Spinal cord (tissue), 10 donors: ENCODE data around the gene RAD51B. TPM values are rescaled to one million over a fixed set of nuclear protein-coding genes. Genes with fewer than 3 reads are reported as not detected.

ENCODE experiments used
- DNase-seq, 6 donors: peaks; one replicate each; pipeline versions ENCODE4 v3.0.0 to v3.0.0-alpha.2; 2013 to 2015; ENCODE audit warnings: low spot score in 6 of 6, low read depth in 4 of 6
- H3K27ac ChIP-seq: one replicate; pipeline ENCODE4 v1.5.1; 2013; ENCODE audit warnings: low read depth, low read length, control low read depth
- H3K27me3 ChIP-seq: one replicate; pipeline ENCODE4 v1.6.1; 2013; ENCODE audit warnings: low read length; ENCODE audit not compliant: control insufficient read depth, insufficient read depth
- H3K36me3 ChIP-seq: one replicate; pipeline ENCODE4 v1.6.1; 2013; ENCODE audit warnings: low read length; ENCODE audit not compliant: control insufficient read depth, insufficient read depth
- H3K4me1 ChIP-seq: one replicate; pipeline ENCODE4 v1.6.1; 2013; ENCODE audit warnings: low read length; ENCODE audit not compliant: control insufficient read depth, insufficient read depth
- H3K4me3 ChIP-seq: one replicate; pipeline ENCODE4 v1.5.1; 2013; ENCODE audit warnings: low read depth, low read length, control low read depth
- H3K9me3 ChIP-seq: one replicate; pipeline ENCODE4 v1.6.1; 2013; ENCODE audit warnings: low read length; ENCODE audit not compliant: control insufficient read depth, insufficient read depth
- WGBS: methylation state at CpG from one replicate; pipeline ENCODE4 v1.1.5; 2013; ENCODE audit warnings: missing lambda C conversion rate; ENCODE audit not compliant: insufficient coverage; 5-methylcytosine and 5-hydroxymethylcytosine counted together
- polyA plus RNA-seq, 2 donors: library from polyadenylated mRNA; unstranded; fragments of 120-200 nt; gene quantifications; one replicate each; pipeline ENCODE4 v1.2.1, GENCODE V29; 2013; ENCODE audit not compliant: insufficient read length in 2 of 2
- total RNA-seq, 2 donors: library from RNA; depleted of rRNA in 1 of 2; stranded (reverse); fragments of 120-200 nt in 1 of 2; fragments of >200 nt in 1 of 2; gene quantifications; one replicate each; pipeline versions ENCODE4 v1.2.3 to v1.2.4, GENCODE V29; 2013 to 2014
- donor health status: healthy.

The RAD51B gene
- total and polyA plus RNA-seq, 4 donors = 5.7 to 28.9 (median 14.4) TPM

DNA sequence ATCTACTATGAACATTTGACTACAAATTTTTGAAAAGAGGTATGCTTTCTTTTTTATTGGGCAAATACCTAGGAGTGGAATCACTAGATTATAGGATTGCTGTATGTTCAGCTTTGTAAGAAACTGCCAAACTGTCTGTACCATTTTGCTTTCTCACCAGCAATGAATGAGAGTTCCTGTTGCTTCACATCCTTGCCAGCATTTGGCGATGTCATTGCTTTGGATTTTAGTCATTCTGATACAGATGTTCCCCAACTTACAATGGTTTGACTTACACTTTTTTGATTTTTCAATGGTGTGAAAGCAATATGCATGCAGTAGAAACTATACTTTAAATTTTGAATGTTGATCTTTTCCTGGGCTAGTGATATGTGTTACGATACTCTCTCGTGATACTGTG, 328.7 kb downstream of the RAD51B start:
- DNase-seq = no peak
- Histone ChIP-seq H3K4me3 (no peak overlapping the region), H3K9me3 (peaks cover 8% of the 10 kb centered on the region), H3K27me3 (no peaks in the 10 kb centered on the region), H3K27ac (no peak overlapping the region), H3K36me3 (no peaks in the 10 kb centered on the region), H3K4me1 (no peaks in the 10 kb centered on the region)
- WGBS = 100% methylated on average over 2 of the region's 3 CpGs

- H3K27ac ChIP-seq = no peak overlapping the region
- H3K27me3 ChIP-seq = no peaks in the 10 kb centered on the region
- peaks cover 8% of the 10 kb centered on the region for H3K9me3 ChIP-seq
- no peaks in the 10 kb centered on the region for H3K36me3 ChIP-seq
- no peak for DNase-seq
- no peaks in the 10 kb centered on the region for H3K4me1 ChIP-seq
- no peak overlapping the region for H3K4me3 ChIP-seq
Measured at GRCh38 chr14:68148763-68149162, 329.2 kb downstream of the RAD51B start.

DNA sequence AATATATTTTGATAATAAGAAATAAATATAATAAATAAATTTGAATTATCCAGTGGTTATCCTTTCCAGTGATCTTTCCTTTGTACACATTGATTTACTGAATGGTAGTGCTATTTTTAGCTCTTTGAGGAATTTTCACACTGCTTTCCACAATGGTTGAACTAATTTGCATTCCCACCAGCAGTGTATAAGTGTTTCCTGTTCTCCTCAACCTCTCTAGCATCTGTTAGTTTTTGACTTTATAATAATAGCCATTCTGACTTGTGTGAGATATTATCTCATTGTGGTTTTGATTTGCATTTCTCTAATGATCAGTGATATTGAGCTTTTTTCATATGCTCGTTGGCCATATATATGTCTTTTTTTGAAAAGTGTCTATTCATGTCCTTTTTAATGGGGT, 333.7 kb downstream of the RAD51B start:
- H3K36me3 ChIP-seq = no peaks in the 10 kb centered on the region
- H3K27me3 ChIP-seq = no peaks in the 10 kb centered on the region
- WGBS = no CpG with 5 or more reads among the region's 1 CpG
- H3K9me3 ChIP-seq = peaks cover 5% of the 10 kb centered on the region
- no peaks in the 10 kb centered on the region for H3K4me1 ChIP-seq
- no peak overlapping the region for H3K27ac ChIP-seq
- no peak overlapping the region for H3K4me3 ChIP-seq
- DNase-seq = no peak

DNA sequence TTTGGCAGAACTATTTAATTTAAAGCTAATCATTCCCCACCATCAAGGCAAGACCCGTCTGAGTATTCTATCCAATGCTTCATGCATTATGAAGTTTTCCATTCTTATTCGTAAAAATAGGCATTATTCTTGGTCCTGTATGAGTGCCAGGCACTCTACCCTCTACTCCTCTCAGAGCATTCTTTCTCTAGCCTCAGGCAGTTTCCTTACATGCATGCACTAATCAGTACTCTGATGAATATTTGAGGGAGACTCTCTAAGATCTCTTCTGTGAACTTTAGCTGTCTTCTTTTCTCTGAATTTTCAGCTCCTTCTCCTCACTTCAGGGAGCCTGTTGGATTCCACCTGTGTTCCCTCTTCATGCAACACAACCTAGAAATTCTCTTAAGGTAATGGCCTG, 334.7 kb downstream of the RAD51B start:
- H3K4me1 ChIP-seq = no peaks in the 10 kb centered on the region
- H3K4me3 ChIP-seq = no peak overlapping the region
- no peaks in the 10 kb centered on the region for H3K27me3 ChIP-seq
- H3K9me3 ChIP-seq = peaks cover 5% of the 10 kb centered on the region
- H3K36me3 ChIP-seq = no peaks in the 10 kb centered on the region
- no peak overlapping the region for H3K27ac ChIP-seq
- no peak for DNase-seq
- WGBS = 83% methylated on average over 1 of the region's 2 CpGs

- no CpG with 5 or more reads among the region's 1 CpG for WGBS
- Histone ChIP-seq H3K4me3 (no peak overlapping the region), H3K27ac (no peak overlapping the region)
Measured at GRCh38 chr14:68157971-68158371, 338.4 kb downstream of the RAD51B start.

DNA sequence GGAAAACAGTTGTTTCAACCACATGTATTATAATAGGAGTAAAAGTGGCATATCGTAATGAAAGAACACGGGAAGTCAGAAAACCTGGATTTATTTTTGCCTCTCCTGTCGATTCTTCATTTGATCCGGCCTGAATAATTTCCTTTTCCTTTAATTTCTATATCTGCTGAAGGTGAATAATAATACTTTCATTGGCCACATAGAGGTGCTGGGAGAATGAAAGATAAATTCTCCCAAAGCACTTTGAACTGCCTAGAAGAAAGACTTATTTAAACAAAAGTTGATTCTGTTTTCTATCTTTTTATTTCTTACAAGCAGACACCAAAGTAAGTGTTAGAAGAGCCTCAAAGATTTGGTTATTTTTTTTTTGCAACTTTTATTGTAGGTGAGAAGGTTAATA, 339.1 kb downstream of the RAD51B start:
- Histone ChIP-seq H3K9me3 (no peaks in the 10 kb centered on the region), H3K27me3 (no peaks in the 10 kb centered on the region), H3K4me3 (no peak overlapping the region), H3K4me1 (no peaks in the 10 kb centered on the region), H3K36me3 (no peaks in the 10 kb centered on the region), H3K27ac (no peak overlapping the region)
- DNase-seq = no peak
- no CpG with 5 or more reads among the region's 4 CpGs for WGBS

More at GRCh38 chr14:68157971-68158371, 338.4 kb downstream of the RAD51B start:
- Histone ChIP-seq H3K9me3 (no peaks in the 10 kb centered on the region), H3K4me1 (no peaks in the 10 kb centered on the region), H3K27me3 (no peaks in the 10 kb centered on the region), H3K36me3 (no peaks in the 10 kb centered on the region)
- no peak for DNase-seq

DNA sequence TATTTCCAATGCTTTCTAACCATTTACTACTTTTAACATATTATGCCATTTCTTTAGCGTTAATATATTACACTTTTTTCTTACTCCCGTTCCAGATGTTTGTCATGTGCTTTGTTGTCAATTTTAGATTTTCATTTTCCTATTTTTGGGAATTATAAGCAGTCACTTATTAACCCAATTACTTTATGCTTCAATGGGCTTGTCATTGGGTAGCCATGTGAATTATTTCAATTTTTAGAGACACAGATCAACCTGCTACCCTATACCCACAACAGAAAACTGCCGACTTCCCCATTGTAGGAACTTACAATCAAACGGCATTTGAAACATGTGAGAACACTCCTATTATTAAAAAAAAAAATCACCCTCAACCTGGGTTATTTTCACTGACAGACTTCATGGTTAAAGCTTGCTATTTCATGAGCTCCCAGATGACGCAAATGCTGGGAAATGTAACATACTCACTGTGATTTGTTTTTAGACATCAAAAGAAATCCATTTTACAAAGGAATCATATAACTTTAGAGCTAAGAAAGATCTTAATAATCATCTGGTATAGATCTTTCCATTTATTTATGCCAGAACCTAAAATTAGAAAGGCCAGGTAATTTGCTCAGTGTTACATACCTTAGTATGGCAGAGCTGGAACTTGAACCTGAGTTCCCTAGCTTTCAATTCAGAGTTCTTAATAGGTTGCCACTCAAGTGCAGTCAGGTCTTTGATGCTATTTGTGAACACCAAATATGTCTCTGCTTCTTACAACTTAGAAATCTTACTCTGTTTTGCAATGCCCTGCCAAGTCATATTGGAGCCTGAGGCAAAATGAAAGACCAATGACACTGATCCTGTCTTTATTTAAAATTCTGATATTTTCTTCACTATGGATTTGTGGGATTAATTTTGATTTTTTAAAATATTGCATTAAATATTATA, 340.4 kb downstream of the RAD51B start:
- Histone ChIP-seq H3K4me1 (no peaks in the 10 kb centered on the region), H3K27me3 (no peaks in the 10 kb centered on the region), H3K36me3 (no peaks in the 10 kb centered on the region), H3K9me3 (no peaks in the 10 kb centered on the region), H3K4me3 (no peak overlapping the region), H3K27ac (no peak overlapping the region)
- no peak for DNase-seq
- 100% methylated on average over 1 of the region's 5 CpGs for WGBS

GRCh38 chr14:68160779-68161546, 341.4 kb downstream of the RAD51B start:
- no peaks in the 10 kb centered on the region for H3K4me1 ChIP-seq
- no peaks in the 10 kb centered on the region for H3K36me3 ChIP-seq
- no peak for DNase-seq
- no peak overlapping the region for H3K4me3 ChIP-seq
- no peaks in the 10 kb centered on the region for H3K27me3 ChIP-seq
- WGBS = 60% methylated on average over 2 of the region's 4 CpGs
- H3K27ac ChIP-seq = no peak overlapping the region
- H3K9me3 ChIP-seq = no peaks in the 10 kb centered on the region

- 100% methylated on average over 1 of the region's 4 CpGs for WGBS
- DNase-seq = no peak
- H3K36me3 ChIP-seq = no peaks in the 10 kb centered on the region
- no peak overlapping the region for H3K4me3 ChIP-seq
- no peaks in the 10 kb centered on the region for H3K9me3 ChIP-seq
- no peaks in the 10 kb centered on the region for H3K27me3 ChIP-seq
- no peak overlapping the region for H3K27ac ChIP-seq
- H3K4me1 ChIP-seq = no peaks in the 10 kb centered on the region
Measured at GRCh38 chr14:68162887-68163286, 343.3 kb downstream of the RAD51B start.
